ENCODE data around the gene CLEC3B.

Gene CLEC3B

DNA sequence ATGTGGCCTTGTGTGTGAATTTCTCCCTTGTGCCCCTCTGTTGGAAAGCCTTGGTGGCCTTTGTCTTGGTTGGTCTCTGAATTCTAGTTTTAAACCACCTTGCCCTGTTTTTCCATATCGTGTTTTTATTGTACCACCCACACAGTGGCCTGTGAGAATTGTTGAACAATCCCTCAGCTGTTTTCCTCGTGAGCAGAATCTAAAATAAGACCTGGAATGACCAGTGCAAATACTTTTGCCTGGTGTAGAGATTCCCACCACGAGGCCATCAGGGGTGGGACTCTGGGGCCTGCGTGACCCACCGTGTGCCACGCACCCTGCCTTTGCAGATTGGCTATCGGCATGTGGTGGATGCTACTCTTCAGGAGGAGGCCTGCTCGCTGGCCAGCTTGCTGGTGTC lies 19.0 kb upstream of the CLEC3B start:
- no peak for TF ChIP-seq CTCF (IDR thresholded peaks at IDR 0.05; ENCODE audit: insufficient read depth, low read length, missing control alignments)
- no peak for DNase-seq (ENCODE audit: low read depth, low spot score)
- ChIA-PET CTCF (interaction anchor here (4.4 kb wide), 1 partner anchor 14 kb away, joined by 17 read pairs; no protein-coding TSS in a partner anchor), POLR2A (no interaction called here)
- no peak overlapping the region for H3K4me3 ChIP-seq (ENCODE audit: low read depth, low read length)

DNA sequence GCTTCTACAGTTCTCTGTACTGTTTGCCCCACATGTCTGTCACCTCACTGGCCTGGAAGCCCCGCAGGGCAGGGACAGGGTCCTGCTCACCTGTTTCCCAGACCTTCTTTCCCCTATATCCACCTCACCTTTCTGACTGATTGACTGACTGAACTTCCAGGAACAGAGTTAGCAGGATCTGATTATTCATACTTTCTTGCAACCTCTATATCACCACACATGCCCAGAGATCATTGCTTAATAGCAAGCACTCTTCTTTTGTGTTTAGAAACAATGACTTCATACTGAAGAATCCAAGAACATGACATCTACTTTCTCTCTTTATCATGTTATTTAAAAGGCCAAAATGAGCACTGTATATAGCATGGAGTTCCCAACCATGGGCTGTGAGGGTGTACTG lies 18.0 kb upstream of the CLEC3B start:
- POLR2A ChIA-PET, result no interaction called here
- CTCF ChIA-PET, result interaction anchor here (1.6 to 4.4 kb wide), 2 partner anchors 15 to 28 kb away, joined by 4 to 17 read pairs; no protein-coding TSS in a partner anchor
- no peak overlapping the region for H3K4me3 ChIP-seq (ENCODE audit: low read depth, low read length)
- TF ChIP-seq CTCF (IDR thresholded peaks at IDR 0.05; ENCODE audit: insufficient read depth, low read length, missing control alignments), result no peak
- no peak for DNase-seq (ENCODE audit: low read depth, low spot score)

DNA sequence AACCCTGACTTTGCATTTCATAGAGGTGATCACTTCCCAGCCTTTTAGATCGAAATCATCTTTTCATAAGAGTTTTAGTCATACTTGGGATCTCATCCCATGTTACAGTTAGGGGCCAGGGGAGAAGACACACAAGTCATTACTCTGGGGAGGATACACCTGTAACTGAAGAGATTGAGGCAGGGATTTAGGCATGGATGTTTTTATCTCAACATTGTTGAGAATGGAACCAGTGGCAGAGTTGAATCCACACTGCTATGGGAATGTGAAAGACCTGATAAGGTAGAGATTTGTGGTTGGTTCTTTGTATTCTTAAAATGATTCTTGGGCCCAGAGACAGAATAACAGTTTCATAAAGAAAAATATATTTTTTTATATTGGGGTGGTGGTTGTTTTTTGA lies 16.2 kb upstream of the CLEC3B start:
- TF ChIP-seq CTCF (IDR thresholded peaks at IDR 0.05; ENCODE audit: insufficient read depth, low read length, missing control alignments), result no peak
- POLR2A ChIA-PET, result no interaction called here
- no peak overlapping the region for H3K4me3 ChIP-seq (ENCODE audit: low read depth, low read length)
- DNase-seq (ENCODE audit: low read depth, low spot score), result no peak
- CTCF ChIA-PET, result interaction anchor here (1.6 to 4.4 kb wide), 2 partner anchors 17 to 26 kb away, joined by 4 to 17 read pairs; no protein-coding TSS in a partner anchor

DNA sequence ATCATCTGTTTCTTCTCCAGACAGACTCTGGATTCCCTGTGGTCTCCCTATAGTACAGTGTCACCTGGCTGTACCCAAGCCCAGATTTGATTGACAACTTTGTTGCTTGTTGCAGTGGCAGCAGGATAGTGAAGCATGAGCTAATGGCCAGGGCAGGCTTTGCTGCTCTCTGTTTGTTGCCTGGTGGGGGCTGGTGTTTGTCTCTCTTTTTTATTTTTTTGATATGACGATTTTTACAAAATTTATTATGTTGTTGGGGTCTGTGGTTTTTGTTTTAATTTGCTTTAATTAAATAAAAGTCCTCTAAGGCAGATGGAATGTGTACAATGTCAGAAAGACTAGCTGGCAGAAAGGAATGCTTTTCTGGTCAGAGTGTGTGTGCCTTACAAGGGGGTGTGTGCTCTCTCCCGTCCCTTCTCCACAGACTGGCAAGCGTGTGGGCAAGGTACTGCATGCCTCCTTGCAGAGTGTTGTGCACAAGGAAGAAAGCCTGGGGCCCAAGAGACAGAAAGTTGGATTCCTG lies 15.2 kb upstream of the CLEC3B start:
- no peak for TF ChIP-seq CTCF (IDR thresholded peaks at IDR 0.05; ENCODE audit: insufficient read depth, low read length, missing control alignments)
- ChIA-PET CTCF (interaction anchor here (1.0 to 4.4 kb wide), 6 partner anchors 12 to 33 kb away, joined by 3 to 23 read pairs (median 4); no protein-coding TSS in a partner anchor), POLR2A (interaction anchor here (1.3 to 1.6 kb wide), 2 partner anchors 17 to 657 kb away, joined by 3 to 4 read pairs; no protein-coding TSS in a partner anchor)
- H3K4me3 ChIP-seq (ENCODE audit: low read depth, low read length), result no peak overlapping the region; the same call in 1 of the 2 replicates
- DNase-seq (ENCODE audit: low read depth, low spot score), result peak; percentile 90

- DNase-seq (ENCODE audit: low read depth, low spot score), result peak; percentile 79
- POLR2A ChIA-PET, result interaction anchor here (0.6 to 1.9 kb wide), 6 partner anchors 11 to 656 kb away, joined by 3 to 7 read pairs (median 4); partner anchors contain the start of genes EXOSC7 and ZDHHC3
Measured at GRCh38 chr3:45011756-45012508, 14.2 kb upstream of the CLEC3B start.

More at GRCh38 chr3:45011756-45012508, 14.2 kb upstream of the CLEC3B start:
- TF ChIP-seq CTCF (IDR thresholded peaks at IDR 0.05; ENCODE audit: insufficient read depth, low read length, missing control alignments), result no peak
- CTCF ChIA-PET, result interaction anchor here (0.7 to 3.8 kb wide), 7 partner anchors 21 to 499 kb away, joined by 3 to 23 read pairs (median 3); no protein-coding TSS in a partner anchor
- peak overlapping the region; percentile 34 for H3K4me3 ChIP-seq (ENCODE audit: low read depth, low read length)
